GM12875 (cell line): Measurements from ENCODE around the gene COL23A1.

Experiments
- H3K4me3 ChIP-seq: one replicate; pipeline ENCODE4 v1.5.1; 2011; ENCODE audit warnings: low read depth, low read length, control low read depth
- TF ChIP-seq, protein P1 (sequence below): IDR thresholded peaks from 2 replicates; pipeline ENCODE4 v1.5.1; 2011; ENCODE audit warnings: low read depth, mild to moderate bottlenecking, control low read depth, inconsistent platforms, low read length, moderate library complexity, borderline replicate concordance; ENCODE audit not compliant: insufficient read depth

The COL23A1 gene

DNA sequence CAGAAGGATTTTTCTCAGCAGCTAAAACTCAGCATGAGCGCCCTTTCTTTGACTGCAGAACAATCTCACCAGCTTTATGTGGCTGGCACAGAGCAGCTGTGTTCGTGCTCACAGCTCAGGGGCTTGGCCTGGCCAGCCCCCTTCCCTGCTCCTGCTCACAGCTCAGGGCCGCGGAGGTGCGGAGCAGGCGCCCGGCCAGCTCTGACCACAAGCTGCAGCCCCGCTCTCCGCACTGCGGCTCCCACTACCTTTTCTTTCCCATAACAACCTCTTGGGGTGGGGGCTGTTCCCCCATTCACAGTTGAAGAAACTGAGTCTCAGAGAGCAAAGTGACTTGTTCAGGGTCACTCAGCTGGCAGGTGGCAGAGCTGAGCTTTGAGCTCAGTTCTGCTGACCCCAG, 323.6 kb downstream of the COL23A1 start:
- no peak overlapping the region for H3K4me3 ChIP-seq
- TF ChIP-seq, protein P1, sequence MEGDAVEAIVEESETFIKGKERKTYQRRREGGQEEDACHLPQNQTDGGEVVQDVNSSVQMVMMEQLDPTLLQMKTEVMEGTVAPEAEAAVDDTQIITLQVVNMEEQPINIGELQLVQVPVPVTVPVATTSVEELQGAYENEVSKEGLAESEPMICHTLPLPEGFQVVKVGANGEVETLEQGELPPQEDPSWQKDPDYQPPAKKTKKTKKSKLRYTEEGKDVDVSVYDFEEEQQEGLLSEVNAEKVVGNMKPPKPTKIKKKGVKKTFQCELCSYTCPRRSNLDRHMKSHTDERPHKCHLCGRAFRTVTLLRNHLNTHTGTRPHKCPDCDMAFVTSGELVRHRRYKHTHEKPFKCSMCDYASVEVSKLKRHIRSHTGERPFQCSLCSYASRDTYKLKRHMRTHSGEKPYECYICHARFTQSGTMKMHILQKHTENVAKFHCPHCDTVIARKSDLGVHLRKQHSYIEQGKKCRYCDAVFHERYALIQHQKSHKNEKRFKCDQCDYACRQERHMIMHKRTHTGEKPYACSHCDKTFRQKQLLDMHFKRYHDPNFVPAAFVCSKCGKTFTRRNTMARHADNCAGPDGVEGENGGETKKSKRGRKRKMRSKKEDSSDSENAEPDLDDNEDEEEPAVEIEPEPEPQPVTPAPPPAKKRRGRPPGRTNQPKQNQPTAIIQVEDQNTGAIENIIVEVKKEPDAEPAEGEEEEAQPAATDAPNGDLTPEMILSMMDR = no peak

DNA sequence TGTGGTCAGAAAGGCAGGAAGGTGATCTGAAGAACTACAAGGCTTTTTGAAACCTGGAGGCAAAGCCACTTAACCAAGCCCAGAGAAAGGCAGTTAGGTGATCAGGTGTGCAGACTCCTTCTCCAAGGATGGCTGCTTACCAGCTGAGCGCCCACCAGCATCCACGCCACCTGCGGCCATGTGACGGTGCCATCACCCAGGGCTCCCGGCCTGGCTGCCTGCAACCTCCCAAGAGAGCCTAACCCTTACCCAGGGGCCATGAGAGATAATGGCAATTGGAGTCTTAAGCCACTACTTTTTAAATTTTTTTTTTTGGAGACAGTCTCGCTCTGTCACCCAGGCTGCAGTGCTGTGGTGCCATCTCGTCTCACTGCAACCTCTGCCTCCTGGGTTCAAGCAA, 324.4 kb downstream of the COL23A1 start:
- no peak overlapping the region for H3K4me3 ChIP-seq
- TF ChIP-seq, protein P1 = no peak

DNA sequence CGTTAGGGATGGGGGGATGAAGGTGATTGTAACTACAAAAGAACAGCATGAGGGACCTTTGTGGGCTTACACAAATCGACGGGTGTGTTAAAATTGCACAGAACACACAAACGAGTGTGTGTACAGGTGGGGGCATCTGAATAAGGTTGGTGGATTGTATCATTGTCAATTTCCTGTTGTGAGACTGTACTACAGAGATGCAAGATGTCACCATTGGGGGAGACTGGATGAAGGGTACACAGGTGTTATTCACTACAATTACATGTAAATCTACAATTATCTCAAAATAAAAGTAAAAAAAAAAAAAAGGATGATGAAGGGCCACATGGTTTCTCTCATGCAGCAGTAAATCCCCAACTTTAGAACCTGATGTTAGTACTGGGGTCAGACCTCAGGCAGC, 326.1 kb downstream of the COL23A1 start:
- H3K4me3 ChIP-seq = no peak overlapping the region
- TF ChIP-seq, protein P1 = no peak

DNA sequence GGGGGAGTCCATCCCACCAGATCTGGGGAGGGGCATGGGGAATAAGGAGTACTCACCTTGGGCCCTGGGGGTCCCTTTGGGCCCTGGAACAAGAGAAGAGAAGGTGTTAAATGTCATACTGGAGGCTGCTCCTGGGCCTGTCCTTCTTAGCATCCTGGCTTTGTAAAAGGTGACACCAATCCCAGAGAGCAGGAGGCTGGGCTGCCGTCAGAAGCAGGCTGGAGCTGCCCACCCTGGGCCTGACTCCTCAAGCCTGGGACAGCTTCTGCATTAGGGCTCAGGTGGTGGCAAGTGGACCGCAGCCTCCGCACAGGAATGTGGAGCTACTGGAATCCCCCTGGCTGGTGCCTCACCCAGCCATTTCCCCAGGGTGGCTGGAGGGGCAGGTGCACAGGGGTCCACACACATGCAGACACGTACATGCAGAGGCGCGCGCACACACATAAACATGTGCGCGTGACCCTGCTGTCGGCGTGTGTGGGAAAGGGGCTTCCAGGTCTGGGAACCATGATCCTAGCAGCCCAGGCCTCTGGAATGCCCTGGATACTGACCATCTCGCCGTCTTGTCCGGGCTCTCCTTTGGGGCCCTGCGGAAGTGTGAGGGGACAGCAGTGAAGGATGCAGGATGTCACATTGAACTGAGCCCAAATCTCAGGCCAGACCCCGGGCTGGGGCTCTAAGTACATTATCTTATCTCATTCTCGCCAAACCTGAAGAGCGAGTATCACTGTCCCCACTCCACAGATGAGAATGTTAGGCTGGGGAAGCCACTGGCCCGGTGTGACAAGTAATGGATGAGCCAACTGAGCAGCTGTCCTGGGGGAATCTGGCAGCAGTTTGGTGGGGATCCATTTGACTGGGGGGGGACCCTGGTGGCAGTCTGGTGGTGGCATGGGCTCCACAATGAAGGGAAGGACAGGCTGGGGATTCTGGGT, 328.3 kb downstream of the COL23A1 start:
- TF ChIP-seq, protein P1 = no peak

DNA sequence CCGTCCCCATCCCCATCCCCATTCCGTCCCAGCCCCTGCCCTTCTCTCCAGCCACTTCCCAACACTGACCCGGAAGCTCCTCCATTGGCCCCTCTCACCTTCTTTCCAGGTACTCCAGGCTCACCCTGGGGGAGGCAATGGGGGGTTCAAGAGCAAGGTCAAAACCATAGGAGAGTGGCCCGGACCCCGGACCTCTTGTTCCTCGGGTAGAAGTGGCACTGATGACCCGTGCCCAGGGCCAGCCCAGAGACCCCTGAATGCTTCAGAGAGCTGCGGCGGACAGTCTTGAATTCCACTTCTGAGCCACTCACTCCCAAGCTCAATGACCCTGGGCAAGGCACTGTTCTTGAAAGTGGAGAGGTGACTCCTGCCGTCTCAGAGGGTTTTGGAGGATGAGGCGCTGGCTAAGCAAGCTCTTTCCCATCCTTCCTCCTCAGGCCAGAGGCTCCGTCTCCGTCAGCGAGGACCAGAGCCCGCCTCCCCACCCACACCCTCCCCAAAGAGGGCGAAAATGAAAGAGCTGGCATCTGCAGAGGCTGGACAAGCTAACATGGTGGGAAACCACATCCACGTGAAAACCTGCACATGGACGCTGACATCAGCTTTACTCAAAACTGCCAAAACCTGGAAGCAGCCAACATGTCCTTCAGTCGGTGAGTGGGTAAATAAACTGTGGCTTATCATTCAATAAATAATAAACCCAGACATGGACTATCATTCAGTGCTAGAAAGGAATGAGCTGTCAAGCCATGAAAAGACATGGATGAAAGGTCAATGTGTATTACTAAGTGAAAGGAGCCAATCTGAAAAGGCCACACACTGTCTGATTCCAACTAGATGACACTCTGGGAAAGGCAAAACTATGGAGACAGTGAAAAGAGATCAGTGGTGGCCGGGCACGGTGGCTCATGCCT, 330.3 kb downstream of the COL23A1 start:
- no peak overlapping the region for H3K4me3 ChIP-seq
- TF ChIP-seq, protein P1 = no peak

More for the DNA sequence above, 328.3 kb downstream of the COL23A1 start:
- no peak overlapping the region for H3K4me3 ChIP-seq

DNA sequence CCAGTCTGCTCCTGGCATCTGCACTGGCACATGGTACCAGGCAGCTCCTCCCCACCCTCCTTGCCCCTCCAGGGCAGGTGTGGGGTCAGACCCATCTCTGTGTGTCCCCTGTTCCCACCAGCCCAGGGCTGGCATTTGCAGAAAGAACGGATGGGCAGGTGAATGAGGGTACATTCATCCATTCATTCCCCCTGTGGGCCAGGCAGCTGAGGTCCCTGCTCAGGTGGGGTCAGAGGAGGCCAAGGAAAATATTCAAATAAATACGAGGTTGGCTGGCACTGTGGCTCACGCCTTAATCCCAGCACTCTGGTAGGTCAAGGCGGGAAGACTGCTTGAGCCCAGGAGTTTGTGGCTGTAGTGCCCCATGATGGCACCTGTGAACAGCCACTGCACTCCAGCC, 332.5 kb downstream of the COL23A1 start:
- H3K4me3 ChIP-seq = no peak overlapping the region
- TF ChIP-seq, protein P1 = no peak
